Neuronal stem cell (in vitro differentiated cells): ENCODE measurements around the gene VMP1.
"Not testable (repeated sequence)": the region's sequence is repeated elsewhere in the genome, so short reads cannot be mapped to it uniquely, and the experiment has no call there.

Source experiments
- DNase-seq: peaks from one replicate; pipeline ENCODE4 v3.0.0-alpha.2; 2013; ENCODE audit warnings: low spot score
- H2AFZ ChIP-seq: one replicate; pipeline ENCODE4 v1.6.1; 2013; ENCODE audit warnings: mild to moderate bottlenecking, low read length, inconsistent platforms
- H2AK5ac ChIP-seq: 2 replicates; pipeline ENCODE4 v1.6.1; 2013; ENCODE audit warnings: low read depth, mild to moderate bottlenecking, inconsistent platforms, low read length, moderate library complexity, mixed read lengths
- H2BK120ac ChIP-seq: 2 replicates; pipeline ENCODE4 v1.6.1; 2013; ENCODE audit warnings: low read depth, mild to moderate bottlenecking, inconsistent platforms, low read length, moderate library complexity, mixed read lengths
- H2BK12ac ChIP-seq: one replicate; pipeline ENCODE4 v1.6.1; 2013; ENCODE audit warnings: low read length, inconsistent platforms
- H2BK15ac ChIP-seq: 2 replicates; pipeline ENCODE4 v1.6.1; 2013; ENCODE audit warnings: mild to moderate bottlenecking, low read length, inconsistent platforms, mixed read lengths
- H2BK5ac ChIP-seq: one replicate; pipeline ENCODE4 v1.6.1; 2013; ENCODE audit warnings: inconsistent platforms, mild to moderate bottlenecking, low read length, moderate library complexity
- H3K14ac ChIP-seq: one replicate; pipeline ENCODE4 v1.6.1; 2013; ENCODE audit warnings: low read length, inconsistent platforms
- H3K18ac ChIP-seq: 2 replicates; pipeline ENCODE4 v1.6.1; 2013; ENCODE audit warnings: low read length, inconsistent platforms
- H3K23ac ChIP-seq: 2 replicates; pipeline ENCODE4 v1.6.1; 2013; ENCODE audit warnings: low read depth, mild to moderate bottlenecking, mixed read lengths, low read length, inconsistent platforms; ENCODE audit not compliant: poor library complexity
- H3K27ac ChIP-seq: replicated peaks from 3 replicates; pipeline ENCODE4 v1.5.1; 2013; ENCODE audit warnings: low read length, inconsistent platforms
- H3K27me3 ChIP-seq, 3 experiments: 2 replicates each; pipeline ENCODE4 v1.6.1; 2013; ENCODE audit warnings: low read length in 3 of 3, mild to moderate bottlenecking in 2 of 3, inconsistent platforms in 1 of 3, low read depth in 1 of 3, mixed read lengths in 1 of 3, moderate library complexity in 1 of 3; ENCODE audit not compliant: control insufficient read depth in 3 of 3, insufficient read depth in 3 of 3
- H3K36me3 ChIP-seq, 2 donors: replicated peaks in 1 of 2; 2 replicates each; pipeline ENCODE4 v1.6.1; 2013; ENCODE audit warnings: low read length in 2 of 2; ENCODE audit not compliant: control insufficient read depth in 2 of 2, insufficient read depth in 2 of 2
- H3K4ac ChIP-seq: 2 replicates; pipeline ENCODE4 v1.6.1; 2013; ENCODE audit warnings: inconsistent platforms, mild to moderate bottlenecking, low read length, moderate library complexity
- H3K4me1 ChIP-seq, 2 donors: 1 replicate in 1 of 2; 2 replicates in 1 of 2; pipeline ENCODE4 v1.6.1; 2013; ENCODE audit warnings: low read length in 2 of 2, low read depth in 1 of 2; ENCODE audit not compliant: control insufficient read depth in 2 of 2, insufficient read depth in 1 of 2
- H3K4me2 ChIP-seq: one replicate; pipeline ENCODE4 v1.6.1; 2013; ENCODE audit warnings: mild to moderate bottlenecking, low read length, inconsistent platforms; ENCODE audit not compliant: insufficient read depth, poor library complexity, severe bottlenecking
- H3K4me3 ChIP-seq, 2 donors: 2 replicates each; pipeline ENCODE4 v1.5.1; 2013; ENCODE audit warnings: low read length in 2 of 2, mild to moderate bottlenecking in 2 of 2, inconsistent platforms in 1 of 2, moderate library complexity in 1 of 2
- H3K79me1 ChIP-seq: one replicate; pipeline ENCODE4 v1.6.1; 2013; ENCODE audit warnings: low read depth, mild to moderate bottlenecking, inconsistent platforms, low read length, moderate library complexity
- H3K9ac ChIP-seq: one replicate; pipeline ENCODE4 v1.6.1; 2013; ENCODE audit warnings: mild to moderate bottlenecking, low read depth, low read length, inconsistent platforms; ENCODE audit not compliant: poor library complexity
- H3K9me3 ChIP-seq, 2 donors: replicated peaks in 1 of 2; 2 replicates each; pipeline versions ENCODE3 to v1.6.1; 2013; ENCODE audit warnings: low read length in 2 of 2, mild to moderate bottlenecking in 2 of 2, inconsistent platforms in 1 of 2, low read depth in 1 of 2, mixed read lengths in 1 of 2, moderate library complexity in 1 of 2; ENCODE audit not compliant: control insufficient read depth in 2 of 2, insufficient read depth in 1 of 2
- H4K8ac ChIP-seq: one replicate; pipeline ENCODE4 v1.6.1; 2013; ENCODE audit warnings: low read depth, mild to moderate bottlenecking, inconsistent platforms, low read length, moderate library complexity
- H4K91ac ChIP-seq: one replicate; pipeline ENCODE4 v1.6.1; 2013; ENCODE audit warnings: low read length, low read depth, mild to moderate bottlenecking, inconsistent platforms; ENCODE audit not compliant: poor library complexity
- WGBS, 2 donors: extraction: QIAGEN DNeasy Blood & Tissue Kit; methylation state at CpG; one replicate each; pipeline ENCODE4 v1.1.7; 2013; ENCODE audit warnings: missing lambda C conversion rate in 2 of 2, mixed read lengths in 1 of 2; ENCODE audit not compliant: insufficient read length in 2 of 2, insufficient replicate concordance in 1 of 2; ENCODE audit errors: extremely low coverage in 2 of 2; 5-methylcytosine and 5-hydroxymethylcytosine counted together

VMP1 gene

DNA sequence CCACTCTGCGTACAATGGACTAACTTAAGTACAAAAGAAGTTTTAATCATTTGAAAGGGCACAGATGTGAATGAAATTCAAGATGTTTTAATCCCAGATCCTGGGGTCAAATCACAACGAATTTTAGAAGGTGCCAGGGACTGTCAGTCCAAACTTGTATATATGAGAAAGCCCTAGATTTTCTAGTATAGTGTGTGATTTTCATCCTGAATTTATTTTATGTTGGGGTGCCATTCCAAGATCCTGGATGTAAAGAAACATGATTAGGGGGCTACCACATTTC, 121.0 kb downstream of the VMP1 start:
- Histone ChIP-seq H2BK15ac (no peak overlapping the region), H2AK5ac (no peak overlapping the region), H3K18ac (no peak overlapping the region), H3K9me3 (no peaks in the 10 kb centered on the region), H2BK12ac (no peak overlapping the region), H3K9ac (no peak overlapping the region), H3K27ac (no peak overlapping the region), H3K79me1 (no peaks in the 10 kb centered on the region), H3K14ac (no peak overlapping the region), H4K91ac (no peak overlapping the region), H3K23ac (no peak overlapping the region), H4K8ac (no peak overlapping the region), H2BK5ac (no peak overlapping the region), H3K36me3 (no peaks in the 10 kb centered on the region), H3K4me3 (no peak overlapping the region), H3K4ac (no peak overlapping the region), H2AFZ (no peak overlapping the region), H3K4me1 (peaks cover 0 to 17% of the 10 kb centered on the region in 2 donors), H3K4me2 (no peak overlapping the region), H2BK120ac (no peak overlapping the region), H3K27me3 (no peaks in the 10 kb centered on the region)
- DNase-seq = no peak
- no CpG with 5 or more reads among the region's 2 CpGs for WGBS, 2 donors

DNA sequence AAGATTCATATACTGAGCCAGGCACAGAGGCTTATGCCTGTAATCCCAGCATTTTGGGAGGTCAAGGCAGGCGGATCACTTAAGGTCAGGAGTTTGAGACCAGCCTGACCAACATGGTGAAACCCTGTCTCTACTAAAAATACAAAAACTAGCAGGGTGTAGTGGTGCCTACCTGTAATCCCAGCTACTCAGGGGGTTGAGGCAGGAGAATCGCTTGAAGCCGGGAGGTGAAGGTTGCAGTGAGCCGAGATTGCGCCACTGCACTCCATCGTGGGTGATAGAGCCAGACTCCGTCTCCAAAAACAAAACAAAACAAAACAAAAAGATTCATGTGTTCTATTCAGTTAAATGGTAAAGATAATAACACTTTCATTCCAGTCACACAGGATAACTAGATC, 121.4 kb downstream of the VMP1 start:
- not testable (repeated sequence) for H2BK5ac ChIP-seq, H4K8ac ChIP-seq, H2BK15ac ChIP-seq, H3K18ac ChIP-seq, H2BK12ac ChIP-seq, DNase-seq, H3K14ac ChIP-seq, H3K9ac ChIP-seq, H2AK5ac ChIP-seq, H3K9me3 ChIP-seq, H4K91ac ChIP-seq, H3K4me2 ChIP-seq, H3K4ac ChIP-seq, H2AFZ ChIP-seq, H3K27me3 ChIP-seq, H3K4me3 ChIP-seq, H3K23ac ChIP-seq, H3K79me1 ChIP-seq, H3K27ac ChIP-seq, H3K36me3 ChIP-seq, H2BK120ac ChIP-seq
- H3K4me1 ChIP-seq = peaks cover 0 to 17% of the 10 kb centered on the region in 2 donors
- WGBS, 2 donors = no CpG with 5 or more reads among the region's 7 CpGs

DNA sequence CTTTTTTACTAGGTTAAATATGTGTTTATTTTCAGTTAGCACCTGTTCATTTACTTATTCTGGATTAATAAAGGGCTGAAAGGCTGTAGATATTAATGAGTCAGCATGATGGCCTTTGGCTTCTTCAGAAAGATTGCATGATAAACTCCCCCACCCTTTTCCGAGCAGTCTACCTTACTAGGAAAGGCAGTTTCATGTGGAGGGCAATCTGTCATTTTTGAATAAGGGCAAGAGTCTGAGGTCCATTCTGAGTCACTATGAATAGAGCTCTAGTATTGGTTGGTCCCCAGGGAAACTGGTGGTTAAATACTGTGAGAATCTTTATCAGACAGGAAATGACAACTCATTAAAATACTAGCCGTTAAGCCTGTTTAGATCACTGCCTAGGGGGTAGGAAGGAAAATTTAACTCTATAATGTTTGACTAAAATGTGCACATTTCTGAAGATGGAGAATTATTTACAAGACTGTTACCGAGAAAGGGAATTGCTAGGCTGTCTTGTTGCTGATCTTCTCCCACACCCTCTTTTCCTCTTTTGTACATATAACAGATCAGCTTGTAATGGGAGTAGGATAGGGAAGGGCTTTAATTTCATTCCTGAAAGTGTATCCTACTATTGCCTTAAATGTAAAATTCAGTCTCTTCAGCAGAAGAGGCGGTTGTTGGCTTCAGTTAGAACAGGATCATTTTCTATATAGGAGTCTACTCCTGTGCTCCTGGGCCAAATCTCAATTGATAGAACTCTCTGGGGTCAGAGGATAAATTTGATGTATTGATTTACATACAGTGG, 122.0 kb downstream of the VMP1 start:
- no peak for DNase-seq
- H3K27ac ChIP-seq = no peak overlapping the region
- no peaks in the 10 kb centered on the region for H3K9me3 ChIP-seq
- H3K4me3 ChIP-seq = no peak overlapping the region
- WGBS, 2 donors = no CpG with 5 or more reads among the region's 4 CpGs
- H2BK15ac ChIP-seq = no peak overlapping the region
- H4K8ac ChIP-seq = no peak overlapping the region
- H2AFZ ChIP-seq = no peak overlapping the region
- H3K4ac ChIP-seq = no peak overlapping the region
- no peak overlapping the region for H2AK5ac ChIP-seq
- H2BK5ac ChIP-seq = no peak overlapping the region
- H3K4me2 ChIP-seq = no peak overlapping the region
- no peaks in the 10 kb centered on the region for H3K79me1 ChIP-seq
- no peak overlapping the region for H4K91ac ChIP-seq
- no peaks in the 10 kb centered on the region for H3K36me3 ChIP-seq
- H3K4me1 ChIP-seq = peaks cover 0 to 17% of the 10 kb centered on the region in 2 donors
- no peak overlapping the region for H3K18ac ChIP-seq
- H3K23ac ChIP-seq = no peak overlapping the region
- H3K27me3 ChIP-seq = no peaks in the 10 kb centered on the region
- H2BK12ac ChIP-seq = no peak overlapping the region
- no peak overlapping the region for H2BK120ac ChIP-seq
- H3K14ac ChIP-seq = no peak overlapping the region
- H3K9ac ChIP-seq = no peak overlapping the region

DNA sequence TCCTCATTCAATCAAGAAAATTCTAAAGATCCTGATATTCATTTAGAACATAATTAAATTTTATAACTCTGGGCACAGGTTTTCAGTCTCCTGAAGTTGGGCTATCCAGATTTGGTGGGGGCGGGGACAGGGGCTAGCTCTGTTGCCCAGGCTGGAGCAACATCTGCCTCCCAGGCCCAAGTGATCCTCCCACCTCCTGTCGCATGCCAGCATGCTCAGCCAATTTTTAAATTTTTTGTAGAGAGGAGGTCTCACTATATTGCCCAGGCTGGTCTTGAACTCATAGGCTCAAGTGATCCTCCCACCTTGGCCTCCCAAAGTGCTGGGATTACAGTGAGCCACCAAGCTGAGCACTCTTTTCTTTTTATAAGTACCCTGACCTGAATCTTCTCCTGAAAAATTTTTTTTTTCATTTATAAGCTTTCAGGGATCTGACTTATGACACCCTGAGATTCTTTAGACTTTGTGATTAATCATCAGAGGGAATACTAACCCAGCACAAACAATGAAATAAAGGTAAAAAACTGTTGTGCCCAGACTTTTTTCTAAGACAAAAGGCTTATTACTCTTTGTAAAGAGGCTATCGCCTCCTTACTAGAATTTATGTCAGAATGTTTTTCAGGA, 122.7 kb downstream of the VMP1 start:
- Histone ChIP-seq H3K9me3 (no peaks in the 10 kb centered on the region), H3K79me1 (no peaks in the 10 kb centered on the region), H2AFZ (no peak overlapping the region), H4K91ac (no peak overlapping the region), H4K8ac (no peak overlapping the region), H2BK120ac (no peak overlapping the region), H3K18ac (no peak overlapping the region), H3K23ac (no peak overlapping the region), H2BK15ac (no peak overlapping the region), H3K36me3 (no peaks in the 10 kb centered on the region), H3K27me3 (no peaks in the 10 kb centered on the region), H3K4ac (no peak overlapping the region), H3K9ac (no peak overlapping the region), H2BK12ac (no peak overlapping the region), H3K4me3 (no peak overlapping the region), H2AK5ac (no peak overlapping the region), H3K4me1 (peaks cover 0 to 17% of the 10 kb centered on the region in 2 donors), H3K27ac (no peak overlapping the region), H3K14ac (no peak overlapping the region), H2BK5ac (no peak overlapping the region), H3K4me2 (no peak overlapping the region)
- WGBS, 2 donors = no CpG with 5 or more reads among the region's 3 CpGs
- DNase-seq = no peak
